Keratinocyte (primary cell): ENCODE results near the gene RPL6. TPM values are rescaled to one million over a fixed set of nuclear protein-coding genes. Genes with fewer than 3 reads are reported as not detected.

ENCODE experiments used
- DNase-seq: peaks from one replicate; pipeline ENCODE4 v3.0.0-alpha.2; 2011; ENCODE audit warnings: low read depth, missing footprints, low spot score
- FAIRE-seq: peaks from 2 replicates; lab custom pipeline; 2011; peaks lifted over from hg19 to GRCh38; lab: Jason Lieb, UNC
- H2AFZ ChIP-seq: 2 replicates; pipeline ENCODE4 v1.6.0; 2012; ENCODE audit warnings: low read length, control low read depth, inconsistent platforms; ENCODE audit not compliant: control insufficient read depth
- H3K27ac ChIP-seq: 2 replicates; pipeline ENCODE4 v1.5.1; 2011; ENCODE audit warnings: low read length; ENCODE audit not compliant: control insufficient read depth, insufficient read depth
- H3K27me3 ChIP-seq: 3 replicates; pipeline ENCODE4 v1.6.0; 2011; ENCODE audit warnings: low read length; ENCODE audit not compliant: control insufficient read depth, insufficient read depth; ENCODE audit errors: extremely low read depth
- H3K36me3 ChIP-seq, 2 experiments: 2 replicates in 1 of 2; 3 replicates in 1 of 2; pipeline ENCODE4 v1.5.1; 2011; ENCODE audit warnings: low read length in 2 of 2, mild to moderate bottlenecking in 1 of 2; ENCODE audit not compliant: control insufficient read depth in 2 of 2, insufficient read depth in 2 of 2; ENCODE audit errors: extremely low read depth in 1 of 2
- H3K4me1 ChIP-seq: 3 replicates; pipeline ENCODE4 v1.5.1; 2011; ENCODE audit warnings: low read length; ENCODE audit not compliant: control insufficient read depth, insufficient read depth; ENCODE audit errors: extremely low read depth
- H3K4me2 ChIP-seq: 3 replicates; pipeline ENCODE4 v1.6.0; 2011; ENCODE audit warnings: low read depth, low read length; ENCODE audit not compliant: control insufficient read depth, insufficient read depth; ENCODE audit errors: extremely low read depth
- H3K4me3 ChIP-seq, 3 experiments: fragments of 200-600 bp in 1 of 3; sonication (generic) in 1 of 3; 2 replicates in 2 of 3; 3 replicates in 1 of 3; pipeline ENCODE4 v1.5.1; 2011 to 2016; ENCODE audit warnings: low read length in 3 of 3, mild to moderate bottlenecking in 3 of 3, control low read depth in 2 of 3, inconsistent platforms in 1 of 3, low read depth in 1 of 3, mixed read lengths in 1 of 3, mixed run types in 1 of 3, moderate library complexity in 1 of 3; ENCODE audit not compliant: control insufficient read depth in 2 of 3, insufficient read depth in 2 of 3; ENCODE audit errors: extremely low read depth in 1 of 3
- H3K79me2 ChIP-seq: 2 replicates; pipeline ENCODE4 v1.6.0; 2012; ENCODE audit warnings: low read length; ENCODE audit not compliant: control insufficient read depth, insufficient read depth
- H3K9ac ChIP-seq: 3 replicates; pipeline ENCODE4 v1.6.0; 2011; ENCODE audit warnings: low read length; ENCODE audit not compliant: control insufficient read depth, insufficient read depth; ENCODE audit errors: extremely low read depth
- H3K9me1 ChIP-seq: 3 replicates; pipeline ENCODE4 v1.6.0; 2011; ENCODE audit warnings: low read length; ENCODE audit not compliant: control insufficient read depth, insufficient read depth; ENCODE audit errors: extremely low read depth
- H3K9me3 ChIP-seq: 2 replicates; pipeline ENCODE4 v1.5.1; 2012; ENCODE audit warnings: low read depth, low read length; ENCODE audit not compliant: control insufficient read depth
- H4K20me1 ChIP-seq: 3 replicates; pipeline ENCODE4 v1.6.0; 2011; ENCODE audit warnings: low read length; ENCODE audit not compliant: control insufficient read depth, insufficient read depth; ENCODE audit errors: extremely low read depth
- EZH2 ChIP-seq: IDR thresholded peaks from one replicate; pipeline ENCODE4 v1.6.1; 2012; ENCODE audit warnings: inconsistent platforms, mild to moderate bottlenecking, low read length, moderate library complexity
- dilution Hi-C: fragments of 300-500 bp; cut with MboI; formaldehyde crosslinking; loops from one replicate; pipeline ENCODE4 v1.7.0; 2020; ENCODE audit warnings: low sequenced_read_pairs; ENCODE audit not compliant: extremely low pct_ligation_motif_present
- polyA plus RNA-seq, 5 experiments: library from polyadenylated mRNA; depleted of rRNA in 3 of 5; stranded (reverse) in 3 of 5; stranded (forward) in 1 of 5; unstranded in 1 of 5; fragments of >200 nt; gene quantifications; 1 replicate in 1 of 5; 2 replicates in 3 of 5; 3 replicates in 1 of 5; pipeline versions ENCODE4 v1.2.1 to v1.2.3, GENCODE V29; 2011 to 2012; ENCODE audit warnings: missing spikeins in 2 of 5, low read depth in 1 of 5, low replicate concordance in 1 of 5
- TF ChIP-seq, protein P1 (sequence below), 3 experiments: IDR thresholded peaks in 1 of 3; conservative IDR thresholded peaks in 1 of 3; optimal IDR thresholded peaks in 1 of 3; 2 replicates in 2 of 3; 3 replicates in 1 of 3; pipeline versions ENCODE3 to v1.5.1; 2011; ENCODE audit warnings: low read length in 3 of 3, mild to moderate bottlenecking in 3 of 3, moderate library complexity in 2 of 3, control low read depth in 1 of 3, inconsistent platforms in 1 of 3; ENCODE audit not compliant: insufficient read depth in 2 of 3; ENCODE audit errors: extremely low read depth in 1 of 3

Gene RPL6
- polyA plus RNA-seq, 1 donor (not counting 4 experiments of a cell fraction or from before 2014, with no cell fraction given), result 2,338 TPM

DNA sequence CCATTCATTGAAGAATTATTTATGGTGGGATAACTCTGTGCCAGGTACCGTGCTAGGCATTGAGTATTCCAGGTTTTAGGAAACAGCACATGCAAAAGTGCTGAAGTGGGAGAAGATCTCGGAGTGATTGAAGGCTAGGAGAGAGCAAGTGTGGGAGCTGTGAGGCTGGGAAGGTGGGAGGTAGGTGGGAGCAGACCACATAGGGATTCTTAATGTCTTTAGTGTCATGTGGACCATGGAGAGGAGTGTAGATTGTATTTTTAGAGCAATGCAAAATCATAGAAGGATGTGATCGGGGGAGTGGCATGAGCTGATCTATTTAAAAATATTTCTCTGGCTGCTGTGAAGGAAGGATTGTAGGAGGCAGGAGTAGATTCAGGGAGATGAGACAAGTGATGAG is 14.7 kb upstream of the RPL6 start:
- peaks cover 5% of the 10 kb centered on the region for H4K20me1 ChIP-seq
- no peak for DNase-seq
- H3K4me3 ChIP-seq, result no peak overlapping the region
- dilution Hi-C loops, result no loop called here
- H2AFZ ChIP-seq, result no peak overlapping the region
- H3K27me3 ChIP-seq, result no peaks in the 10 kb centered on the region
- peaks cover 94% of the 10 kb centered on the region for H3K79me2 ChIP-seq
- peaks cover 0 to 4% of the 10 kb centered on the region in 2 experiments for H3K36me3 ChIP-seq
- no peaks in the 10 kb centered on the region for H3K9me3 ChIP-seq
- no peak for TF ChIP-seq EZH2
- TF ChIP-seq, protein P1, sequence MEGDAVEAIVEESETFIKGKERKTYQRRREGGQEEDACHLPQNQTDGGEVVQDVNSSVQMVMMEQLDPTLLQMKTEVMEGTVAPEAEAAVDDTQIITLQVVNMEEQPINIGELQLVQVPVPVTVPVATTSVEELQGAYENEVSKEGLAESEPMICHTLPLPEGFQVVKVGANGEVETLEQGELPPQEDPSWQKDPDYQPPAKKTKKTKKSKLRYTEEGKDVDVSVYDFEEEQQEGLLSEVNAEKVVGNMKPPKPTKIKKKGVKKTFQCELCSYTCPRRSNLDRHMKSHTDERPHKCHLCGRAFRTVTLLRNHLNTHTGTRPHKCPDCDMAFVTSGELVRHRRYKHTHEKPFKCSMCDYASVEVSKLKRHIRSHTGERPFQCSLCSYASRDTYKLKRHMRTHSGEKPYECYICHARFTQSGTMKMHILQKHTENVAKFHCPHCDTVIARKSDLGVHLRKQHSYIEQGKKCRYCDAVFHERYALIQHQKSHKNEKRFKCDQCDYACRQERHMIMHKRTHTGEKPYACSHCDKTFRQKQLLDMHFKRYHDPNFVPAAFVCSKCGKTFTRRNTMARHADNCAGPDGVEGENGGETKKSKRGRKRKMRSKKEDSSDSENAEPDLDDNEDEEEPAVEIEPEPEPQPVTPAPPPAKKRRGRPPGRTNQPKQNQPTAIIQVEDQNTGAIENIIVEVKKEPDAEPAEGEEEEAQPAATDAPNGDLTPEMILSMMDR (optimal IDR thresholded peaks at IDR 0.05 in 1 of 3, IDR thresholded peaks at IDR 0.05 in 1 of 3, conservative IDR thresholded peaks at IDR 0.05 in 1 of 3; ENCODE audit: extremely low read depth in 1 of 3, insufficient read depth in 2 of 3, low read length in 3 of 3), result no peak
- no peak overlapping the region for H3K4me2 ChIP-seq
- H3K4me1 ChIP-seq, result peaks cover 10% of the 10 kb centered on the region
- no peak overlapping the region for H3K9ac ChIP-seq
- no peak overlapping the region for H3K27ac ChIP-seq
- H3K9me1 ChIP-seq, result no peaks in the 10 kb centered on the region
- FAIRE-seq, result no peak

- FAIRE-seq (no peak), DNase-seq (no peak)
- Histone ChIP-seq H2AFZ (no peak overlapping the region), H4K20me1 (peaks cover 5% of the 10 kb centered on the region), H3K27ac (no peak overlapping the region), H3K9me1 (no peaks in the 10 kb centered on the region), H3K9me3 (no peaks in the 10 kb centered on the region), H3K36me3 (peaks cover 0 to 4% of the 10 kb centered on the region in 2 experiments), H3K9ac (no peak overlapping the region), H3K79me2 (peaks cover 82% of the 10 kb centered on the region), H3K4me1 (peaks cover 10% of the 10 kb centered on the region), H3K27me3 (no peaks in the 10 kb centered on the region), H3K4me2 (no peak overlapping the region), H3K4me3 (no peak overlapping the region)
- dilution Hi-C loops, result no loop called here
- TF ChIP-seq, protein P1 (optimal IDR thresholded peaks at IDR 0.05 in 1 of 3, IDR thresholded peaks at IDR 0.05 in 1 of 3, conservative IDR thresholded peaks at IDR 0.05 in 1 of 3; ENCODE audit: extremely low read depth in 1 of 3, insufficient read depth in 2 of 3, low read length in 3 of 3), result no peak
- TF ChIP-seq EZH2, result no peak
Measured at GRCh38 chr12:112422531-112422930, 13.1 kb upstream of the RPL6 start.
